DOHH2 (cell line): ENCODE results near the gene ADAM29.

ENCODE experiments used
- H3F3A ChIP-seq: fragments of 200-600 bp; sonication (generic), shearing (Covaris generic); 2 replicates; pipeline ENCODE4 v1.6.0; 2016; ENCODE audit warnings: antibody characterized with exemption, mild to moderate bottlenecking; ENCODE audit not compliant: control insufficient read depth, insufficient read depth
- H3K27ac ChIP-seq: fragments of 200-600 bp; sonication (generic); 2 replicates; pipeline ENCODE4 v1.5.1; 2014; ENCODE audit warnings: low read depth, mild to moderate bottlenecking, low read length, moderate library complexity
- H3K27me3 ChIP-seq: fragments of 200-600 bp; sonication (generic); 2 replicates; pipeline ENCODE4 v1.6.1; 2014; ENCODE audit warnings: mild to moderate bottlenecking, low read length, mixed read lengths; ENCODE audit not compliant: control insufficient read depth
- H3K36me3 ChIP-seq: fragments of 200-600 bp; sonication (generic); 2 replicates; pipeline ENCODE4 v1.6.1; 2014; ENCODE audit warnings: mild to moderate bottlenecking, low read length, moderate library complexity, mixed read lengths; ENCODE audit not compliant: control insufficient read depth
- H3K4me1 ChIP-seq: fragments of 200-600 bp; sonication (generic); 2 replicates; pipeline ENCODE4 v1.6.1; 2014; ENCODE audit warnings: mild to moderate bottlenecking, low read length, mixed read lengths; ENCODE audit not compliant: control insufficient read depth
- H3K4me2 ChIP-seq: fragments of 200-600 bp; sonication (generic); 2 replicates; pipeline ENCODE4 v1.6.0; 2014; ENCODE audit warnings: mild to moderate bottlenecking, low read length, moderate library complexity
- H3K4me3 ChIP-seq: fragments of 200-600 bp; sonication (generic); 2 replicates; pipeline ENCODE4 v1.5.1; 2014; ENCODE audit warnings: mild to moderate bottlenecking, low read length, mixed read lengths
- H3K79me2 ChIP-seq: fragments of 200-600 bp; sonication (generic); 2 replicates; pipeline ENCODE4 v1.6.1; 2014; ENCODE audit warnings: mild to moderate bottlenecking, low read length, mixed read lengths; ENCODE audit not compliant: control insufficient read depth
- H3K9me2 ChIP-seq: fragments of 200-600 bp; sonication (generic); replicated peaks from 2 replicates; pipeline ENCODE4 v1.6.1; 2014; ENCODE audit warnings: mild to moderate bottlenecking, low read length, mixed read lengths; ENCODE audit not compliant: control insufficient read depth
- H3K9me3 ChIP-seq: fragments of 200-600 bp; sonication (generic); 2 replicates; pipeline ENCODE4 v1.6.1; 2014; ENCODE audit warnings: antibody characterized with exemption, low read length, mixed read lengths; ENCODE audit not compliant: control insufficient read depth, insufficient read depth
- H4K20me1 ChIP-seq: fragments of 200-600 bp; sonication (generic); 2 replicates; pipeline ENCODE4 v1.6.0; 2014; ENCODE audit warnings: low read depth, mild to moderate bottlenecking, antibody characterized with exemption, low read length, moderate library complexity; ENCODE audit not compliant: control insufficient read depth, insufficient read depth
- EZH2phosphoT487 ChIP-seq: fragments of 200-600 bp; sonication (generic); IDR thresholded peaks from 2 replicates; pipeline ENCODE4 v1.6.1; 2017; ENCODE audit warnings: borderline replicate concordance, mild to moderate bottlenecking, antibody characterized with exemption, low read length, moderate library complexity, mixed read lengths
- TF ChIP-seq, protein P1 (sequence below): fragments of 200-600 bp; sonication (generic); IDR thresholded peaks from one replicate; pipeline ENCODE4 v1.5.1; 2014; ENCODE audit warnings: antibody characterized with exemption, mild to moderate bottlenecking, low read depth, low read length; ENCODE audit not compliant: poor library complexity, severe bottlenecking

Gene ADAM29

DNA sequence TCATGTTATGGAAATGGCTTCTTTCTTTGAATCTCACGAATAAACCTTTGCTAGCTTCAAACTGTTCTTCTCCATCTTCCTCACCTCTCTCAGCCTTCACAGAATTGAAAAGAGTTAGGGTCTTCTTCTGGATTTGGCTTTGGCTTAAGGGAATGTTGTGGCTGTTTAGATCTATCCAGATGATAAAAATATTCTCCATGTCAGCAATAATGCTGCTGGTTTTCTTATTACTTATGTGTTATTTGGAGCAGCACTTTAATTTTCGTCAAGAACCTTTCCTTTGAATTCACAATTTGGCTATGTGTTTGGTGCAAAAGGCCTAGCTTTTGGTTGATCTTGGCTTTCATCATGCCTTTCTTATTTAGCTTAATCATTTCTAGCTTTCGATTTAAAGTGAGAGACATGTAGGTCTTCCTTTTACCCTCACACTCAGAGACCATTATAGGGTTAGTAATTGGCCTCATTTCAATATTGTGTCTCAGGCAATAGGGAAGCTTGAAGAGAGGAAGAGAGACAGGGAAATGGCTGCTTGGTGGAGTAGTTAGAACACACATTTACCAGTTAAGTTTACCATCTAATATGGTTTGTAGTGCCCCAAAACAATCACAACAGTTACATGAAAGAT, 5.1 kb upstream of the ADAM29 start:
- no peaks in the 10 kb centered on the region for H3F3A ChIP-seq
- no peaks in the 10 kb centered on the region for H3K36me3 ChIP-seq
- H3K4me3 ChIP-seq: no peak overlapping the region
- no peaks in the 10 kb centered on the region for H3K4me1 ChIP-seq
- no peaks in the 10 kb centered on the region for H3K27me3 ChIP-seq
- no peaks in the 10 kb centered on the region for H4K20me1 ChIP-seq
- H3K9me2 ChIP-seq: no peaks in the 10 kb centered on the region
- TF ChIP-seq, protein P1, sequence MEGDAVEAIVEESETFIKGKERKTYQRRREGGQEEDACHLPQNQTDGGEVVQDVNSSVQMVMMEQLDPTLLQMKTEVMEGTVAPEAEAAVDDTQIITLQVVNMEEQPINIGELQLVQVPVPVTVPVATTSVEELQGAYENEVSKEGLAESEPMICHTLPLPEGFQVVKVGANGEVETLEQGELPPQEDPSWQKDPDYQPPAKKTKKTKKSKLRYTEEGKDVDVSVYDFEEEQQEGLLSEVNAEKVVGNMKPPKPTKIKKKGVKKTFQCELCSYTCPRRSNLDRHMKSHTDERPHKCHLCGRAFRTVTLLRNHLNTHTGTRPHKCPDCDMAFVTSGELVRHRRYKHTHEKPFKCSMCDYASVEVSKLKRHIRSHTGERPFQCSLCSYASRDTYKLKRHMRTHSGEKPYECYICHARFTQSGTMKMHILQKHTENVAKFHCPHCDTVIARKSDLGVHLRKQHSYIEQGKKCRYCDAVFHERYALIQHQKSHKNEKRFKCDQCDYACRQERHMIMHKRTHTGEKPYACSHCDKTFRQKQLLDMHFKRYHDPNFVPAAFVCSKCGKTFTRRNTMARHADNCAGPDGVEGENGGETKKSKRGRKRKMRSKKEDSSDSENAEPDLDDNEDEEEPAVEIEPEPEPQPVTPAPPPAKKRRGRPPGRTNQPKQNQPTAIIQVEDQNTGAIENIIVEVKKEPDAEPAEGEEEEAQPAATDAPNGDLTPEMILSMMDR: no peak
- TF ChIP-seq EZH2phosphoT487: no peak
- H3K27ac ChIP-seq: no peak overlapping the region
- no peaks in the 10 kb centered on the region for H3K79me2 ChIP-seq
- no peak overlapping the region for H3K4me2 ChIP-seq
- H3K9me3 ChIP-seq: peaks cover 3% of the 10 kb centered on the region; the same call in 1 of the 2 replicates

DNA sequence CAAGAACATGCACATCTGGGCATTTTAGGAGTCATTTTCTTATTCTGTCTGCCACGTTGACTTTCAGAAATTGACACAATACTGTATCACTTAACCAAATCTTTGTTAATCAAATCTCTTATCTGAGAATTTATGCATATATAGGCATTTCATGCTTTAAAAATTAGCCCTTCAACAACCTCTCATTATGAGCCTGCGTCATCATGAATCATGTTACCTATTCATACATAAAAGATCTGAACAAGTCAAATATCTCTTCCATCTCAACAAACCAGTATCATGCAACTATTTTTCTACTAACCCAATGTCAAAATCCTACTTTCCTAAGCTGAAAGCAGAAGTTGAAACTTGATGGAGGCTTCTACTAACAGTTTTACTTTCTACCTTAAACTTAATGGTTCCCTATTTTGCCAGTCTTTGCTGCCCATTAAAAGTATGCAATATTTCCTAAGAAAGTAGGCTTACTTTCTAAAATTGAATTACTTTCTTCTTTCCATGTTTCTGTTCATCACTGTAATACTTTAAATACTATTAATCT, 1.8 kb downstream of the ADAM29 start:
- H3K9me3 ChIP-seq: peaks cover 3% of the 10 kb centered on the region; the same call in 1 of the 2 replicates
- no peak overlapping the region for H3K4me2 ChIP-seq
- no peak overlapping the region for H3K27ac ChIP-seq
- H3F3A ChIP-seq: no peaks in the 10 kb centered on the region
- no peaks in the 10 kb centered on the region for H3K27me3 ChIP-seq
- H3K79me2 ChIP-seq: no peaks in the 10 kb centered on the region
- H4K20me1 ChIP-seq: no peaks in the 10 kb centered on the region
- no peak for TF ChIP-seq EZH2phosphoT487
- TF ChIP-seq, protein P1: no peak
- no peaks in the 10 kb centered on the region for H3K9me2 ChIP-seq
- H3K36me3 ChIP-seq: 0 out of 2 replicates have a peak, but pooled peaks cover 2% of the 10 kb centered on the region
- H3K4me1 ChIP-seq: no peaks in the 10 kb centered on the region
- H3K4me3 ChIP-seq: no peak overlapping the region

DNA sequence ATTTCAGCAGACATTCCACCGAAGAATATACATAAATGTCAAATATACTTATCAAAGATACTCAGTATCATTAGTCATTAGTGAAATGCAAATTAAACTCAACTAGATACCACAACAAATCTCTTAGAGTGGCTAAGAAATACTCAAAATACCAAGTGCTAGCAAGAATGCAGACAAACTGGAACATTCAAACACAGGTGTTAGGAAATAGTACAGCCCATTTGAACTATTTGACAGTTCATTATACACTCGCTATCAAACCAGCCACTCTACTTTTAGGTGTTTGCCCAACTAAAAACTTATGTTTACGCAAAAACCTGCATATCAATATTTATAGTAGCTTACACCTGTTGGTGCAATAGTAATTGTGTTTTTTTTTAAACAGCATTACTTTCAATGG, 8.8 kb downstream of the ADAM29 start:
- H3K4me1 ChIP-seq: peaks cover 42% of the 10 kb centered on the region
- H3K4me3 ChIP-seq: no peak overlapping the region

More for the DNA sequence above, 8.8 kb downstream of the ADAM29 start:
- H3K36me3 ChIP-seq: peaks cover 46% of the 10 kb centered on the region
- peaks cover 7% of the 10 kb centered on the region; the same call in 1 of the 2 replicates for H3K9me3 ChIP-seq
- peak overlapping the region; percentile 92 for H3K27ac ChIP-seq
- TF ChIP-seq, protein P1: no peak
- no peak for TF ChIP-seq EZH2phosphoT487
- H3K4me2 ChIP-seq: peak overlapping the region; percentile 48; the same call in 1 of the 2 replicates
- no peaks in the 10 kb centered on the region for H3K9me2 ChIP-seq
- no peaks in the 10 kb centered on the region for H3K79me2 ChIP-seq
- no peaks in the 10 kb centered on the region for H3K27me3 ChIP-seq
- no peaks in the 10 kb centered on the region for H4K20me1 ChIP-seq
- H3F3A ChIP-seq: no peaks in the 10 kb centered on the region; the same call in 1 of the 2 replicates
